Left ventricle myocardium inferior (tissue), 1 donor: ENCODE results near the gene HDGFL2. TPM values are rescaled to one million over a fixed set of nuclear protein-coding genes. Genes with fewer than 3 reads are reported as not detected.

ENCODE experiments used
- DNase-seq: peaks from one replicate; pipeline ENCODE4 v3.0.0-alpha.2; 2020
- H3K27ac ChIP-seq: fragments of 200-600 bp; replicated peaks from 2 replicates; pipeline ENCODE4 v1.8.0; 2021
- H3K27me3 ChIP-seq: fragments of 200-600 bp; 2 replicates; pipeline ENCODE4 v1.8.0; 2021; ENCODE audit warnings: low read depth
- H3K36me3 ChIP-seq: fragments of 200-600 bp; 2 replicates; pipeline ENCODE4 v1.8.0; 2021
- H3K4me1 ChIP-seq: fragments of 200-600 bp; 2 replicates; pipeline ENCODE4 v1.8.0; 2021
- H3K4me3 ChIP-seq: fragments of 200-600 bp; 2 replicates; pipeline ENCODE4 v1.8.0; 2021; ENCODE audit warnings: mild to moderate bottlenecking, moderate library complexity
- H3K9me3 ChIP-seq: fragments of 200-600 bp; replicated peaks from 2 replicates; pipeline ENCODE4 v1.8.0; 2021
- CTCF ChIP-seq: fragments of 200-600 bp; IDR thresholded peaks from 2 replicates; pipeline ENCODE4 v1.8.0; 2021; ENCODE audit warnings: antibody characterized with exemption, mild to moderate bottlenecking, borderline replicate concordance
- intact Hi-C: fragments of 100-400 bp; cut with micrococcal nuclease; formaldehyde crosslinking; loops from one replicate; pipeline ENCODE4 v1.11.0; 2022
- total RNA-seq: library from RNA; stranded (reverse); fragmentation: NEBNext Ultra II Directional; extraction: Animal tissue kit (Norgen Biotek cat#: 25700); gene quantifications from one replicate; pipeline ENCODE4 v1.2.1, GENCODE V29; 2021
- donor health status: DM: no; HTN: yes; CAD: no; lungs with severe emphysema.

Gene HDGFL2
- total RNA-seq, 1 donor from 2014 or later: 22.8 TPM

GRCh38 chr19:4477034-4477801, 5.1 kb downstream of the HDGFL2 start:
- no peak overlapping the region for H3K27ac ChIP-seq
- H3K36me3 ChIP-seq: peaks cover 45% of the 10 kb centered on the region
- H3K9me3 ChIP-seq: no peaks in the 10 kb centered on the region
- no peak overlapping the region for H3K4me3 ChIP-seq
- H3K4me1 ChIP-seq: peaks cover 28% of the 10 kb centered on the region
- no peaks in the 10 kb centered on the region for H3K27me3 ChIP-seq
- no peak for DNase-seq
- intact Hi-C loops: no loop called here
- TF ChIP-seq CTCF: no peak

DNA sequence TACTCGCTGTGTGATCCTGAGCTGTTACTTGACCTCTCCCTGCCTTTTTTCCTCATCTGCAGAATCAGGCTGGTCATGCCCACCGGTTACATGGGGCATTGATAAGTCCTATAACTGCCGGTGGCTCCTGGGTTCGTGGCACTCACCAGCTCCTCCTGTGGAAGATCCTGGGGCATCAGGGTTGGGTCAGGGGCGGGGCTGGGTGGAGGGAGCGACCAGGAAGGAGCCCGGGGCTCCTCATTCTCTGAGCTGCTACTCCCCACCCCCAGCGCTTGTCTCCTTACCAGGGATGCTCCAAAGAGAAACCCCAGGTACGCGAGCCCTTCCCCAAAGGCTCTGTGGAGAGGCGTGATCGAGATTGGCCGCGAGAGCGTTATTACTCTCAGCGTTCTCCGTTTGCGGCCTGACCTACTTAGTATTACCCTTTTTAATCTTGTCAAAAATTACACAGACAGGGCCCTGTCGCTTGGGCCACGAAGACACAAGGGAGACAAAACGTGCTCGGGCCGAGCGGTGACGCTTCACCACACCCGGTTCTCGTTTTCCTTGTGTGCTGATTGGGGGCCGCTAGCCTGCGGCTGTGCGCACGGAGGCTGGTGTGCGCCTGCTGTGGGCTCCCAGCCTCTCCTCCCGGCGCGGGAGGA, 10.7 kb downstream of the HDGFL2 start:
- TF ChIP-seq CTCF: no peak
- Histone ChIP-seq H3K4me3 (no peak overlapping the region), H3K27ac (no peak overlapping the region), H3K36me3 (peaks cover 42% of the 10 kb centered on the region), H3K4me1 (peaks cover 5% of the 10 kb centered on the region), H3K9me3 (no peaks in the 10 kb centered on the region), H3K27me3 (no peaks in the 10 kb centered on the region)
- no peak for DNase-seq
- intact Hi-C loops: no loop called here

DNA sequence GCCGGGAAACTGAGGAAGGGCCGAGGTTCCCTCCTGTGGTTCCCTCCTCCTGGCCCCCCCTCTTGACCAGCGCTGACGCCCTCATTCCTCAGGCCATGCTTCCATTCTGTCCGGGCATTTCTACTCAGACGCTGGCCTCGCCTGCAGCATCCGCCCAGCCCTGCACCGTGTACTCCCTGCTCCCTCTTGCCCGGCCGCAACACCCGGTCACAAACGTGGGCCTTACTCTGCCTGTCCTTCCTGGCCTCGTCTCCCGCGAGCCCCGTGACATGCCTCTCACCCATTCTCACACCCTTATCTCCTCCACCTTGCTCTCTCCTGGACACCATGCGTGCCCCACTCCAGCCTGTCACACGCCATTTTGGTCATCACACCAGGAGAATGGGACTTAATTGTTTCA, 11.3 kb downstream of the HDGFL2 start:
- peaks cover 8% of the 10 kb centered on the region for H3K4me1 ChIP-seq
- no peaks in the 10 kb centered on the region for H3K9me3 ChIP-seq
- intact Hi-C loops: no loop called here
- no peak for TF ChIP-seq CTCF
- peaks cover 39% of the 10 kb centered on the region for H3K36me3 ChIP-seq
- H3K4me3 ChIP-seq: no peak overlapping the region
- H3K27ac ChIP-seq: no peak overlapping the region
- H3K27me3 ChIP-seq: no peaks in the 10 kb centered on the region
- DNase-seq: no peak

DNA sequence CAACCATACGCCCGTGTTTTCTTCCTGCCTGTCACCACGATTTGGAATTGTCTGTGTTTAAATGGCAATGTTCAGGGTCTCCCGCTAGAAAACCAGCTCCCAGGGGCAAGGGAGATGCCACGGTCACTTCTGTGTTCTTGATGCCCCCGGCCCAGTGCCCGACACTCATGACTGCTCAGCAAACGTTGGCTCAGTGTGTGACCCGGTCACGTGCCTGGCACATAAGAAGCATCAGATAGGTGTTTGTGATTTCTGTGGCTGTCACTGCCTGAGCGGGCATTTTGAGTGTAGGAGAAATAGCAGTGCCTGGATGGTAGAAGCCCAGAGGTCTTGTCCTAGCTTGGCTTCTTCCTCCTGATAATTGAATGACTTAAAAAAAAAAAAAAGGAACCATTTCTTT, 15.5 kb downstream of the HDGFL2 start:
- H3K27me3 ChIP-seq: no peaks in the 10 kb centered on the region
- peaks cover 59% of the 10 kb centered on the region for H3K36me3 ChIP-seq
- TF ChIP-seq CTCF: no peak
- no peaks in the 10 kb centered on the region for H3K9me3 ChIP-seq
- peaks cover 8% of the 10 kb centered on the region for H3K4me1 ChIP-seq
- DNase-seq: no peak
- no peak overlapping the region for H3K27ac ChIP-seq
- intact Hi-C loops: no loop called here
- H3K4me3 ChIP-seq: no peak overlapping the region

GRCh38 chr19:4488496-4488895, 16.4 kb downstream of the HDGFL2 start:
- Histone ChIP-seq H3K27me3 (no peaks in the 10 kb centered on the region), H3K4me1 (peaks cover 8% of the 10 kb centered on the region), H3K9me3 (no peaks in the 10 kb centered on the region), H3K4me3 (no peak overlapping the region), H3K27ac (no peak overlapping the region), H3K36me3 (peaks cover 55% of the 10 kb centered on the region)
- intact Hi-C loops: no loop called here
- TF ChIP-seq CTCF: no peak
- DNase-seq: no peak
